GM23338 (cell line): ENCODE results near the gene TBX10. TPM values are rescaled to one million over a fixed set of nuclear protein-coding genes. Genes with fewer than 3 reads are reported as not detected.

ENCODE experiments used
- ATAC-seq: fragments of 200-7000 bp; cut with Tn5 transposase; 3 replicates; pipeline ENCODE4 v1.9.1; 2020
- DNase-seq: peaks from one replicate; pipeline ENCODE4 v3.0.0-alpha.2; 2015; ENCODE audit warnings: low spot score
- H2AFZ ChIP-seq: fragments of 200-600 bp; sonication (generic); 2 replicates; pipeline ENCODE4 v1.8.0; 2016; ENCODE audit warnings: antibody characterized with exemption, mild to moderate bottlenecking, moderate library complexity
- H3F3A ChIP-seq: fragments of 200-600 bp; sonication (generic); replicated peaks from 2 replicates; pipeline ENCODE4 v1.8.0; 2017; ENCODE audit warnings: antibody characterized with exemption, mixed run types, low read depth
- H3K27ac ChIP-seq: fragments of 200-600 bp; sonication (generic); 2 replicates; pipeline ENCODE4 v1.6.1; 2016; ENCODE audit warnings: low read depth
- H3K27me3 ChIP-seq: fragments of 200-600 bp; sonication (generic); 2 replicates; pipeline ENCODE4 v1.8.0; 2016; ENCODE audit warnings: mild to moderate bottlenecking, mixed run types, moderate library complexity; ENCODE audit not compliant: insufficient read depth
- H3K36me3 ChIP-seq: fragments of 200-600 bp; sonication (generic); 2 replicates; pipeline ENCODE4 v1.8.0; 2016; ENCODE audit warnings: mild to moderate bottlenecking; ENCODE audit not compliant: insufficient read depth
- H3K4me1 ChIP-seq: fragments of 200-600 bp; sonication (generic); 2 replicates; pipeline ENCODE4 v1.8.0; 2016; ENCODE audit warnings: mild to moderate bottlenecking, moderate library complexity; ENCODE audit not compliant: insufficient read depth
- H3K4me2 ChIP-seq: fragments of 200-600 bp; sonication (generic); 2 replicates; pipeline ENCODE4 v1.7.1; 2017; ENCODE audit warnings: mixed run types
- H3K4me3 ChIP-seq: fragments of 200-600 bp; sonication (generic); 2 replicates; pipeline ENCODE4 v1.6.1; 2016; ENCODE audit warnings: mixed run types
- H3K79me2 ChIP-seq: fragments of 200-600 bp; sonication (generic); replicated peaks from 2 replicates; pipeline ENCODE4 v1.8.0; 2017; ENCODE audit warnings: mild to moderate bottlenecking; ENCODE audit not compliant: insufficient read depth
- H3K9me2 ChIP-seq: fragments of 200-600 bp; sonication (generic); 2 replicates; pipeline ENCODE4 v1.8.0; 2017; ENCODE audit not compliant: insufficient read depth
- H4K20me1 ChIP-seq: fragments of 200-600 bp; sonication (generic); replicated peaks from 2 replicates; pipeline ENCODE4 v1.8.0; 2017; ENCODE audit warnings: mild to moderate bottlenecking; ENCODE audit not compliant: insufficient read depth
- H3K27ac Mint-ChIP-seq: 2 replicates; pipeline ENCODE4 v1.8.0; 2020; ENCODE audit warnings: inconsistent platforms, mild to moderate bottlenecking, moderate library complexity, mixed read lengths
- H3K27me3 Mint-ChIP-seq: 3 replicates; pipeline ENCODE4 v1.8.0; 2022; ENCODE audit warnings: low read depth, mild to moderate bottlenecking, moderate library complexity, mixed read lengths, inconsistent platforms; ENCODE audit not compliant: insufficient read depth, poor library complexity
- H3K36me3 Mint-ChIP-seq: 3 replicates; pipeline ENCODE4 v1.8.0; 2021; ENCODE audit warnings: low read depth, mild to moderate bottlenecking, inconsistent platforms, moderate library complexity, mixed read lengths
- H3K4me1 Mint-ChIP-seq: 3 replicates; pipeline ENCODE4 v1.8.0; 2020; ENCODE audit warnings: mild to moderate bottlenecking, inconsistent platforms, mixed read lengths
- H3K4me3 Mint-ChIP-seq: 3 replicates; pipeline ENCODE4 v1.8.0; 2021; ENCODE audit warnings: moderate library complexity, mild to moderate bottlenecking, inconsistent platforms, mixed read lengths
- H3K9me3 Mint-ChIP-seq: 3 replicates; pipeline ENCODE4 v1.8.0; 2020; ENCODE audit warnings: moderate library complexity, mild to moderate bottlenecking, inconsistent platforms, mixed read lengths
- CTCF ChIP-seq, 2 experiments: fragments of 200-600 bp in 1 of 2; sonication (generic) in 1 of 2; conservative IDR thresholded peaks; 2 replicates each; pipeline versions ENCODE4 v1.5.1 to v1.6.1; 2016 to 2017; ENCODE audit warnings: antibody characterized with exemption in 2 of 2, low read depth in 2 of 2, mild to moderate bottlenecking in 2 of 2, moderate library complexity in 1 of 2
- ETS1 ChIP-seq: IDR thresholded peaks from 2 replicates; pipeline ENCODE4 v1.6.1; 2016; ENCODE audit warnings: antibody characterized with exemption
- EZH2phosphoT487 ChIP-seq: fragments of 200-600 bp; sonication (generic); IDR thresholded peaks from one replicate; pipeline ENCODE4 v1.8.1; 2018; ENCODE audit warnings: antibody characterized with exemption; ENCODE audit not compliant: unreplicated experiment
- JUNB ChIP-seq: IDR thresholded peaks from one replicate; pipeline ENCODE4 v1.6.1; 2016; ENCODE audit warnings: antibody characterized with exemption; ENCODE audit not compliant: unreplicated experiment
- NANOG ChIP-seq: IDR thresholded peaks from 2 replicates; pipeline ENCODE4 v1.6.1; 2016; ENCODE audit warnings: antibody characterized with exemption, borderline replicate concordance
- REST ChIP-seq: IDR thresholded peaks from one replicate; pipeline ENCODE4 v1.6.1; 2018; ENCODE audit warnings: antibody characterized with exemption; ENCODE audit not compliant: unreplicated experiment
- ZNF331 ChIP-seq: fragments of 250-450 bp; sonication (Bioruptor Pico); IDR thresholded peaks from 2 replicates; pipeline ENCODE4 v1.5.0; 2020; ENCODE audit warnings: low read depth, mild to moderate bottlenecking, moderate library complexity
- ZNF462 ChIP-seq: fragments of 250-450 bp; sonication (Bioruptor Pico); IDR thresholded peaks from 2 replicates; pipeline ENCODE4 v1.5.0; 2020; ENCODE audit warnings: mild to moderate bottlenecking, moderate library complexity
- polyA plus RNA-seq: library from polyadenylated mRNA; unstranded; fragments of >200 nt; fragmentation: Nextera tagmentation; extraction: Ambion mirVana; gene quantifications from 2 replicates; pipeline ENCODE4 v1.2.1, GENCODE V29; 2016
- total RNA-seq: library from RNA; depleted of rRNA; stranded (reverse); fragments of >200 nt; shearing (Covaris generic); gene quantifications from 2 replicates; pipeline ENCODE4 v1.2.3, GENCODE V29; 2014

The TBX10 gene
- total and polyA plus RNA-seq, 2 experiments from 2014 or later: 0.10 TPM; not detected in 1

- Histone ChIP-seq H3K36me3 (no peaks in the 10 kb centered on the region), H3K27ac (no peak overlapping the region), H3K27me3 (peaks cover 8% of the 10 kb centered on the region), H3F3A (no peaks in the 10 kb centered on the region), H3K4me3 (no peak overlapping the region), H3K9me2 (no peaks in the 10 kb centered on the region), H3K4me1 (no peaks in the 10 kb centered on the region), H2AFZ (no peak overlapping the region), H3K4me2 (no peak overlapping the region), H4K20me1 (no peaks in the 10 kb centered on the region), H3K79me2 (no peaks in the 10 kb centered on the region)
- DNase-seq (no peak), ATAC-seq (no peak)
- H3K4me1 Mint-ChIP-seq: peaks cover 2% of the 10 kb centered on the region; the same call in 1 of the 3 replicates
- no peak overlapping the region for H3K4me3 Mint-ChIP-seq
- TF ChIP-seq EZH2phosphoT487: no peak
- TF ChIP-seq ZNF331 (CRISPR knock-in tag): no peak
- TF ChIP-seq NANOG: no peak
- TF ChIP-seq CTCF (conservative IDR thresholded peaks at IDR 0.05; ENCODE audit: low read depth in 2 of 2): no peak
- TF ChIP-seq ETS1: no peak
- no peak for TF ChIP-seq REST
- TF ChIP-seq JUNB: no peak
- TF ChIP-seq ZNF462 (CRISPR knock-in tag): no peak
- no peaks in the 10 kb centered on the region; the same call in 2 of the 3 replicates for H3K9me3 Mint-ChIP-seq
- peaks cover 12% of the 10 kb centered on the region for H3K27me3 Mint-ChIP-seq
- H3K36me3 Mint-ChIP-seq: no peaks in the 10 kb centered on the region
- no peak overlapping the region for H3K27ac Mint-ChIP-seq
Observed at GRCh38 chr11:67641338-67642172, 2.0 kb upstream of the TBX10 start.
